Activated T-cell treated with anti-CD3 and anti-CD28 coated beads, Interleukin-2, amount 50 U/mL, for 4 hours (primary cell): ENCODE results near the gene NLRP13. TPM values are rescaled to one million over a fixed set of nuclear protein-coding genes. Genes with fewer than 3 reads are reported as not detected.

Source experiments
- ATAC-seq, 2 donors: fragments of 200-7000 bp; cut with Tn5 transposase; one replicate each; pipeline ENCODE4 v1.10.0; 2021
- DNase-seq: peaks from one replicate; pipeline ENCODE4 v3.0.0-alpha.2; 2020
- H3K27me3 Mint-ChIP-seq: one replicate; pipeline ENCODE4 v1.8.0; 2021; ENCODE audit warnings: low read depth, mixed read lengths
- H3K36me3 Mint-ChIP-seq: one replicate; pipeline ENCODE4 v1.8.0; 2022; ENCODE audit warnings: mixed read lengths; ENCODE audit not compliant: insufficient read depth
- H3K4me1 Mint-ChIP-seq: one replicate; pipeline ENCODE4 v1.8.0; 2021; ENCODE audit warnings: low read depth, mixed read lengths
- H3K4me3 Mint-ChIP-seq: one replicate; pipeline ENCODE4 v1.8.0; 2021; ENCODE audit warnings: mild to moderate bottlenecking, moderate library complexity, mixed read lengths
- H3K9me3 Mint-ChIP-seq: one replicate; pipeline ENCODE4 v1.8.0; 2021; ENCODE audit warnings: mixed read lengths
- total RNA-seq, 3 donors: library from RNA; stranded (reverse); gene quantifications; one replicate each; pipeline ENCODE4 v1.2.1, GENCODE V29; 2021

Gene NLRP13
- total RNA-seq, 3 donors from 2014 or later, result not detected

GRCh38 chr19:55927991-55928390, 4.1 kb downstream of the NLRP13 start:
- peaks cover 17% of the 10 kb centered on the region for H3K9me3 Mint-ChIP-seq

GRCh38 chr19:55923556-55923955, 8.6 kb downstream of the NLRP13 start:
- DNase-seq (no peak), ATAC-seq (no peak)
- Mint-ChIP-seq H3K27me3 (no peaks in the 10 kb centered on the region), H3K9me3 (peaks cover 26% of the 10 kb centered on the region), H3K4me3 (no peak overlapping the region), H3K4me1 (no peaks in the 10 kb centered on the region), H3K36me3 (no peaks in the 10 kb centered on the region)

More at GRCh38 chr19:55927991-55928390, 4.1 kb downstream of the NLRP13 start:
- Mint-ChIP-seq H3K4me1 (no peaks in the 10 kb centered on the region), H3K4me3 (no peak overlapping the region), H3K27me3 (no peaks in the 10 kb centered on the region), H3K36me3 (no peaks in the 10 kb centered on the region)
- DNase-seq (no peak), ATAC-seq (no peak)

DNA sequence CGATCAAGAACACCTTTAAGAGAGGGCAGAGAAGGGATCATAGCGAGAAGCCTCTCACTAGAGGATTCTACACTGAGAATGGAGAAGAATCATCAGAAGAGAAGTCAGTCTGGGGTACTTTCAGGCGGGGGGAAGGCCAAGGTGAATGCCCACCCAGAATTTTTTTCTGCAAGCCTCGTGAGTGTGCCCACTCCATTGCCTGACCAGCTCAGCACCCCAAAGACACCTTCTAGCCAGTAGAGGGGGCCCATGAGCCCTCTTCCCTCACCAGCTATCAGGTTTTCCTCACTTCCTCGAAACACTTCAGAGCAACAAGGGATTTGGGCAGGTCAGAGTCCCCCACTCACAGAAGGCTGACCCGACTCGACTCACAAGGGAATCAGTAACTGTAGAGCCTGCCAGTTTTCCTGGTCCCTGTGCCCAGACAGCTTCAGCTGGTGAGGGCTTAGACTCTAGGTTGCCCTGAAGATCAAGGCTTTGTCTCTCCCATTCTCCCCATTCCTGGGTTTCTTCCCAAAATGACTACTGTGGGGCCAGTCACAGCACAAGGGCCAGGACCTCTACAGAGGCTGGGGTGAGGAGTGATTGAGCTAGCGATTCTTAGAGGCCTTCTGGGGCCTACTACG, 18.4 kb downstream of the NLRP13 start:
- Mint-ChIP-seq H3K36me3 (no peaks in the 10 kb centered on the region), H3K4me1 (no peaks in the 10 kb centered on the region), H3K9me3 (peaks cover 23% of the 10 kb centered on the region), H3K27me3 (peaks cover 2% of the 10 kb centered on the region), H3K4me3 (no peak overlapping the region)
- DNase-seq (no peak), ATAC-seq (no peak)

DNA sequence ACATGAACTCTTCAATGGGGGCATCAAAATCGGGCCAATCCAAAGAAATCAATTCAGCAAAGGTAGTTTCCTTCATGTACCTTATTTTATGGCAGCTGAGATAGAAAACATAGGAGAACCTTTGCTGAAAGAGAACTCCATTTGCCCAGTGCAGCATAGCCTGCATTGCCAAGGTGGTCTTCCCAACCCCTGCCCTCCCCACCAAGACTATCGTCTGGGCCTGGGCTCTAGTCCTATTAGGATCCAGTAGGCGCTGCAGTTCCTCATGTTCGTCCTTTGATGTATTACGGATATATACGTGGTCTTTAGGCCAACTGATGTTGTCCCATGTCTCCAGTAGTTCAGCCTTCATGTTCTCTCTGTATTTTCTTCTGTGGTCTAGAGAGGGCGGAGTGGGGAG, 19.2 kb downstream of the NLRP13 start:
- peaks cover 2% of the 10 kb centered on the region for H3K27me3 Mint-ChIP-seq
- no peak overlapping the region for H3K4me3 Mint-ChIP-seq
- peaks cover 19% of the 10 kb centered on the region for H3K9me3 Mint-ChIP-seq
- no peaks in the 10 kb centered on the region for H3K36me3 Mint-ChIP-seq
- H3K4me1 Mint-ChIP-seq, result no peaks in the 10 kb centered on the region
- DNase-seq (no peak), ATAC-seq (no peak)

DNA sequence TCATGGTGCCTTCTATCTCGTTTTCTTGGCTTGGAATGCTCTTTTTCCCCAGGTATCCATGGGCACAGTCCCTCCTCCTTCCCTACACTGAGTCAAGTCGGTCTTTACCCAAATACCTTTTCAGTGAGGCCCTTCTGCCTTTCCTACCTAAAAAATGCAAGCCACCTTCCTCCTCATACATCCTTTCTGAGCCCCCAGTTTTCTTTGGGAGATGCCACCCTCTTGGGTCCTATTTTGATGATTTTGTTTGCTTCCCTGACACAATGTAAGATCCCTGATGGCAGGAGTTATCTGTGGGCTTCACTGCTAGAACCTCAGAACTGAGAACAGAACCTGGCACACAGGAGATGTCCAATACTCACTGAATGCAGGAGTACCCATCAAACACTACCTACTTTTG, 22.3 kb downstream of the NLRP13 start:
- Mint-ChIP-seq H3K4me3 (no peak overlapping the region), H3K4me1 (no peaks in the 10 kb centered on the region), H3K9me3 (peaks cover 7% of the 10 kb centered on the region), H3K27me3 (peaks cover 6% of the 10 kb centered on the region), H3K36me3 (no peaks in the 10 kb centered on the region)
- ATAC-seq, result no peak
- DNase-seq, result no peak

DNA sequence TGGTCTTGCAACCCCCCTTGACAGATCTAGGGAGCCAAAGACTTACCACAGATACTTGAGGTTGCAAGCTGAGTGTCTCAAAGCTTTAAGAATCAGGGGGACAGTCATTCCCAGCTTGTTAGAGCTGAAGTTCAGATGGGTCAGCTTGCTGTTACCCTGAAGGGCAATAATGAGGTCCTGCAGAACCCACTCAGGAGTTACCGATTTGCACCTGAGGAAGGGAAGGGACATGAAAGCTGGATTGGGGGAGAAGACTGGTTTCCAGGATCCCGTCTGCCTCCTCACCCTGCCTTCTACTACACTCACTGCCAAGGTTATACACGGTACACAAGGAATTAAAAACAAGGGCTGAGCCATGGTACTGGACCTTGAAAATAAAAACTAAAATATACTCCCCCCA, 24.4 kb downstream of the NLRP13 start:
- H3K4me1 Mint-ChIP-seq, result no peaks in the 10 kb centered on the region
- peaks cover 6% of the 10 kb centered on the region for H3K9me3 Mint-ChIP-seq
- peaks cover 9% of the 10 kb centered on the region for H3K27me3 Mint-ChIP-seq
- no peak overlapping the region for H3K4me3 Mint-ChIP-seq
- ATAC-seq, result no peak
- no peaks in the 10 kb centered on the region for H3K36me3 Mint-ChIP-seq
- DNase-seq, result no peak

- Mint-ChIP-seq H3K9me3 (peaks cover 6% of the 10 kb centered on the region), H3K27me3 (peaks cover 9% of the 10 kb centered on the region), H3K4me1 (no peaks in the 10 kb centered on the region), H3K36me3 (no peaks in the 10 kb centered on the region), H3K4me3 (no peak overlapping the region)
- ATAC-seq (no peak), DNase-seq (no peak)
Observed at GRCh38 chr19:55907286-55907685, 24.9 kb downstream of the NLRP13 start.

DNA sequence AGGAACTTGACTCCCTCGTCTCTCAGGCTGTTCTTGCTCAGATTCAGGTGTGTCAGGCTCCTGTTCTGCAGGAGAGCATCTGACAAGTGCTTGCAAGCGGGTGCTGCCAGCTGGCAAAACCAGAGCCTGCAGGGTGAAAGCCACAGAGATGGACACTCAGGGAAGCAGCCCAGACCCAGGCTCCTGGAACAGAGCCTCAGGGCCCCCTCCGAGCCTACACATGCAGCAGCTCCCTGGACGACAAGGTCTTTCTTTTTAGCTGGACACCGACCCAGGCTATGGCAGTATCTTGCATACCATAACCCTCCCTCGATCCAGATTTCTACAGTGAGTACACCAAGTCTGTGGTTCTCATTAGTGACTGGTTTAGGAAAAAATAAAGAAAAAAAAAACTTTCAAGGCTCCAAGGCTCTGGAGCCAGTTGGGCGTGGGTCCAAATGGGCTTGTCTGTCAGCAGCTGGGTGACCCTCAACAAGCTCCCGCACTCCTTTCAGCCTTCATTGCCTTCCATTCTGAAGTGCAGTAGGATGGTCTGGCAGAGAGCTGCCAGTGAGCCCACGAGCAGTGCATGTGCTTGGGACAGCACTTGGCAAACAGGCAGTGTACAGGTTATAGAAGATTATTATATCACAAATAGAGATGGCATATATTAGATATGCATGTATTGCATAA, 29.9 kb downstream of the NLRP13 start:
- ATAC-seq (no peak), DNase-seq (no peak)
- H3K27me3 Mint-ChIP-seq, result peaks cover 7% of the 10 kb centered on the region
- H3K4me3 Mint-ChIP-seq, result no peak overlapping the region
- peaks cover 6% of the 10 kb centered on the region for H3K9me3 Mint-ChIP-seq
- no peaks in the 10 kb centered on the region for H3K36me3 Mint-ChIP-seq
- H3K4me1 Mint-ChIP-seq, result no peaks in the 10 kb centered on the region

GRCh38 chr19:55901369-55902079, 30.6 kb downstream of the NLRP13 start:
- DNase-seq (no peak), ATAC-seq (no peak)
- no peaks in the 10 kb centered on the region for H3K4me1 Mint-ChIP-seq
- H3K9me3 Mint-ChIP-seq, result peaks cover 11% of the 10 kb centered on the region
- H3K27me3 Mint-ChIP-seq, result peaks cover 6% of the 10 kb centered on the region
- no peak overlapping the region for H3K4me3 Mint-ChIP-seq
- H3K36me3 Mint-ChIP-seq, result no peaks in the 10 kb centered on the region

DNA sequence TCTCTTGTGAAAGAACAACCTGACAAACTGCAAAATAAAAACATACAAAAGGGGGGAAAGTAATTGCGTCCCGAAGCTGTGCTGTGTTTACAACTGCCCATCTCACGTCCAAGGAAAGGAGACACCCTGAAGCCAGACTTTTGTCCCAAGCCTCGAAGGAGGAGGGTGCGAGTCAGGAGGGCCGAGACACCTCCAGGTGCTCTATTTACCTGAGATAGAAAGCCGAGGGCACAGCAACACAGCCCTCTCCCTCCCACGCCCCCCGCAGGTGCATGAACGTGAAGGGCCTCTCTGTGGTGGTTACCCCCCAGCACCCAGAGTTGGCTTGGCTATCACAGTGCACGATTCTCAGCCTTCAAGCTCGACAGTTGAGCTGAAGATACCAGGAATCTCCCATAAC, 33.2 kb downstream of the NLRP13 start:
- no peak for ATAC-seq
- Mint-ChIP-seq H3K27me3 (peaks cover 3% of the 10 kb centered on the region), H3K36me3 (no peaks in the 10 kb centered on the region), H3K4me3 (no peak overlapping the region), H3K4me1 (no peaks in the 10 kb centered on the region), H3K9me3 (peaks cover 15% of the 10 kb centered on the region)
- DNase-seq, result no peak

- no peak for ATAC-seq
- H3K9me3 Mint-ChIP-seq, result peaks cover 24% of the 10 kb centered on the region
- DNase-seq, result no peak
- no peaks in the 10 kb centered on the region for H3K4me1 Mint-ChIP-seq
- peaks cover 4% of the 10 kb centered on the region for H3K27me3 Mint-ChIP-seq
- H3K36me3 Mint-ChIP-seq, result no peaks in the 10 kb centered on the region
- no peak overlapping the region for H3K4me3 Mint-ChIP-seq
Observed at GRCh38 chr19:55882626-55883025, 49.5 kb downstream of the NLRP13 start.

DNA sequence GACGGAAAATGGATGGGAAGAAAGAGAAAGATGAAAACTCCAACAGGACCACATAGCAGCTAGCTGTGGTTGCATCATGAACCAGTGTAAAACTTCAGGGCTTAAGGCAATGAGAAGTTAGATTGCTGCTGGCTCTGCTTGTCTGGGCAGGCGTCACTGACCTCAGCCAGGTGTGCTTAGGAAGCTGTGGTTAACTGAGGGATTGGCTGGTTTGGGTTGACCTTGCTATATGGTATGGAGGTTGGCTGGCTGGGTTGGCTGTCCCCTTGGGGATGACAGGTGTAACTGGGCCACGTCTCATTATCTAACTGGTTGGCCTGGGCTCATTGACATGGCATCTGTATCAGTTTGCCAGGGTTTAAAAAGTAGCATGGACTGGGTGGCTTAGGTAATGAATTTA, 54.9 kb downstream of the NLRP13 start:
- no peaks in the 10 kb centered on the region for H3K4me1 Mint-ChIP-seq
- DNase-seq, result no peak
- H3K36me3 Mint-ChIP-seq, result no peaks in the 10 kb centered on the region
- no peak for ATAC-seq
- no peak overlapping the region for H3K4me3 Mint-ChIP-seq
- H3K9me3 Mint-ChIP-seq, result peaks cover 25% of the 10 kb centered on the region
- no peaks in the 10 kb centered on the region for H3K27me3 Mint-ChIP-seq

GRCh38 chr19:55870736-55871135, 61.4 kb downstream of the NLRP13 start:
- no peaks in the 10 kb centered on the region for H3K36me3 Mint-ChIP-seq
- DNase-seq (no peak), ATAC-seq (no peak)
- no peak overlapping the region for H3K4me3 Mint-ChIP-seq
- no peaks in the 10 kb centered on the region for H3K4me1 Mint-ChIP-seq
- H3K9me3 Mint-ChIP-seq, result peaks cover 23% of the 10 kb centered on the region
- peaks cover 11% of the 10 kb centered on the region for H3K27me3 Mint-ChIP-seq

- no peak overlapping the region for H3K4me3 Mint-ChIP-seq
- ATAC-seq (no peak), DNase-seq (no peak)
- no peaks in the 10 kb centered on the region for H3K4me1 Mint-ChIP-seq
- H3K27me3 Mint-ChIP-seq, result peaks cover 11% of the 10 kb centered on the region
- H3K9me3 Mint-ChIP-seq, result peaks cover 22% of the 10 kb centered on the region
- H3K36me3 Mint-ChIP-seq, result no peaks in the 10 kb centered on the region
Observed at GRCh38 chr19:55867101-55867500, 65.0 kb downstream of the NLRP13 start.

GRCh38 chr19:55866521-55866920, 65.6 kb downstream of the NLRP13 start:
- Mint-ChIP-seq H3K4me1 (no peaks in the 10 kb centered on the region), H3K27me3 (peaks cover 11% of the 10 kb centered on the region), H3K4me3 (no peak overlapping the region), H3K9me3 (peaks cover 22% of the 10 kb centered on the region), H3K36me3 (no peaks in the 10 kb centered on the region)
- DNase-seq (no peak), ATAC-seq (no peak)
